ENCODE measurements around the gene ARMC8.
A peak's percentile ranks its signal among the peaks of the same experiment; 100 is the strongest.

ARMC8 gene

DNA sequence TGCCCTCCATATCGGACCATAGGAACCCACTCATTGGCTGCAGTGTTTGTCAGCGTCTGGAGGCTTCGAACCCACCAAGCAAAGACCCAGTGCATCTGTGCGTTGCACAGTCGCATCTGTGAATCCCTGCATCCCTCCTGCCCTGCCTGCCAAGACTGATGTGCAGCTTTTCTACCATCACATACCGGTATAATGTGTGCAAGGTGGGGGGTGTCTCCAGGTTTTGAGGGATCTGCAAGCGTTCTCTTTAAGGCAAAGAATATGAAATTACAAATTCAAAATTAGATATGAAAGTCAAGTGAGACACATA, 142.8 kb downstream of the ARMC8 start:
- H3K4me2 ChIP-seq (ENCODE audit: low read length), result peak overlapping the region; percentile 87
- no peak overlapping the region for H2BK12ac ChIP-seq (ENCODE audit: low read length)
- H3K79me2 ChIP-seq (ENCODE audit: control insufficient read depth, insufficient read depth, low read length, poor library complexity), result peaks cover 2% of the 10 kb centered on the region
- H3K4me3 ChIP-seq (ENCODE audit: low read depth, low read length), result peak overlapping the region; percentile 13
- no peak for DNase-seq
- no peak overlapping the region for H4K8ac ChIP-seq (ENCODE audit: low read depth, low read length)
- no peak overlapping the region for H4K91ac ChIP-seq (ENCODE audit: low read depth, low read length)
- no peak overlapping the region for H3K4ac ChIP-seq (ENCODE audit: low read depth, low read length)
- no peak overlapping the region for H3K14ac ChIP-seq (ENCODE audit: low read length)
- H2AK5ac ChIP-seq (ENCODE audit: low read length), result no peak overlapping the region
- peaks cover 5 to 7% of the 10 kb centered on the region in 2 experiments for H3K4me1 ChIP-seq (ENCODE audit: control insufficient read depth in 1 of 2, insufficient read depth in 2 of 2, low read length in 2 of 2)
- H3K23ac ChIP-seq (ENCODE audit: low read length), result no peak overlapping the region
- peaks cover 5% of the 10 kb centered on the region for H3K79me1 ChIP-seq (ENCODE audit: low read length)
- no peaks in the 10 kb centered on the region for H3K27me3 ChIP-seq (ENCODE audit: insufficient read depth, low read length)
- no CpG with 5 or more reads among the region's 7 CpGs for WGBS (ENCODE audit: extremely low coverage, insufficient coverage, insufficient read length)
- no peak overlapping the region for H2BK5ac ChIP-seq (ENCODE audit: low read depth, low read length, poor library complexity)
- no peaks in the 10 kb centered on the region for H3K9me3 ChIP-seq (ENCODE audit: insufficient read depth, low read depth, low read length)
- no peak overlapping the region for H2BK120ac ChIP-seq (ENCODE audit: insufficient read depth, low read length, poor library complexity)
- no peak overlapping the region for H4K12ac ChIP-seq (ENCODE audit: low read depth, low read length)
- H2AFZ ChIP-seq (ENCODE audit: insufficient read depth, low read length, poor library complexity), result no peak overlapping the region
- H3K36me3 ChIP-seq (ENCODE audit: control insufficient read depth in 1 of 2, insufficient read depth in 2 of 2, low read length in 2 of 2), result no peaks in the 10 kb centered on the region
- no peak overlapping the region for H3K18ac ChIP-seq (ENCODE audit: low read length)
- H3K9ac ChIP-seq (ENCODE audit: low read length), result no peak overlapping the region
- H3K27ac ChIP-seq (ENCODE audit: low read depth, low read length), result no peak overlapping the region

DNA sequence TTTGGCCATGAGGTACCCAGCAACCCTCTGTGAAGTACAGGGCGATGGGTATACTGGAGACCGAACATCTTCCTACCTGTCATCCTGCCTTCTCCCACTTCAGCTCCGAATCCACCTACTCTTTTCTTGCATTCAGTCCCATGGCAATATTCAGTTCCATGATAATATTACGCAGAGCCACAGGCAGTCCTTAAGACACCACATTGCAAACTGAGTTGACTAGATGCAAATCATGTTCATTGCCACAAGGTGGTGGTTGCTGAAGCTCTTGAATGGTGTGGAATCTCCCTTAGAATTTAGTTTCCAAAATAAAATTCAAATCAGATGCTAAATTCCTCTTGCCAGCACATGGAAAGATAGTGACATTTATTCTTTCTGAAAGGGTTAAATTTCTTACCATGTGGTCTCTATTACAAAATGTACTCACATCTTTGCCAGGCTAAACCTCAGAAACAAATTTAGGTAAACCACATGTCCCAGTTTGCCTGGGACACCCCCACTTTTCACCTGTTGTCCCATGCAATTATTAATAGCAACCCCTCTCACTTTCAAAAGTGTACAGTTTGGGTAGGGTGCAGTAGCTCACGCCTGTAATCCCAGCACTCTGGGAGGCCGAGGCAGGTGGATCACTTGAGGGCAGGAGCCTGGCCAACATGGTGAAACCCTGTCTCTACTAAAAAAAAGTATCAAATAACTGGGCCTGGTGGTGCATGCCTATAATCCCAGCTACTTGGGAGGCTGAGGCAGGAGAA, 144.2 kb downstream of the ARMC8 start:
- H2BK12ac ChIP-seq (ENCODE audit: low read length), result no peak overlapping the region
- no peaks in the 10 kb centered on the region for H3K27me3 ChIP-seq (ENCODE audit: insufficient read depth, low read length)
- DNase-seq, result peak in 1 of 2 donors; percentile 19
- H3K18ac ChIP-seq (ENCODE audit: low read length), result no peak overlapping the region
- no peaks in the 10 kb centered on the region for H3K36me3 ChIP-seq (ENCODE audit: control insufficient read depth in 1 of 2, insufficient read depth in 2 of 2, low read length in 2 of 2)
- H3K14ac ChIP-seq (ENCODE audit: low read length), result no peak overlapping the region
- H3K79me1 ChIP-seq (ENCODE audit: low read length), result peaks cover 5% of the 10 kb centered on the region
- H3K23ac ChIP-seq (ENCODE audit: low read length), result no peak overlapping the region
- no peak overlapping the region for H4K91ac ChIP-seq (ENCODE audit: low read depth, low read length)
- H2AK5ac ChIP-seq (ENCODE audit: low read length), result no peak overlapping the region
- no peak overlapping the region for H4K12ac ChIP-seq (ENCODE audit: low read depth, low read length)
- no peak overlapping the region for H3K27ac ChIP-seq (ENCODE audit: low read depth, low read length)
- H2BK5ac ChIP-seq (ENCODE audit: low read depth, low read length, poor library complexity), result no peak overlapping the region
- no peak overlapping the region for H3K4me3 ChIP-seq (ENCODE audit: low read depth, low read length)
- H3K4ac ChIP-seq (ENCODE audit: low read depth, low read length), result no peak overlapping the region
- H3K4me1 ChIP-seq (ENCODE audit: control insufficient read depth in 1 of 2, insufficient read depth in 2 of 2, low read length in 2 of 2), result peaks cover 5 to 7% of the 10 kb centered on the region in 2 experiments
- no peak overlapping the region for H2AFZ ChIP-seq (ENCODE audit: insufficient read depth, low read length, poor library complexity)
- H3K79me2 ChIP-seq (ENCODE audit: control insufficient read depth, insufficient read depth, low read length, poor library complexity), result peaks cover 2% of the 10 kb centered on the region
- H3K9ac ChIP-seq (ENCODE audit: low read length), result no peak overlapping the region
- no peaks in the 10 kb centered on the region for H3K9me3 ChIP-seq (ENCODE audit: insufficient read depth, low read depth, low read length)
- H3K4me2 ChIP-seq (ENCODE audit: low read length), result no peak overlapping the region
- H2BK120ac ChIP-seq (ENCODE audit: insufficient read depth, low read length, poor library complexity), result no peak overlapping the region
- no peak overlapping the region for H4K8ac ChIP-seq (ENCODE audit: low read depth, low read length)
- WGBS (ENCODE audit: extremely low coverage, insufficient coverage, insufficient read length), result no CpG with 5 or more reads among the region's 6 CpGs

- H3K4me1 ChIP-seq (ENCODE audit: control insufficient read depth in 1 of 2, insufficient read depth in 2 of 2, low read length in 2 of 2), result peaks cover under 1 to 3% of the 10 kb centered on the region in 2 experiments
- peaks cover 2% of the 10 kb centered on the region for H3K79me2 ChIP-seq (ENCODE audit: control insufficient read depth, insufficient read depth, low read length, poor library complexity)
- H2BK12ac ChIP-seq (ENCODE audit: low read length), result no peak overlapping the region
- H2AFZ ChIP-seq (ENCODE audit: insufficient read depth, low read length, poor library complexity), result no peak overlapping the region
- no peak overlapping the region for H2BK120ac ChIP-seq (ENCODE audit: insufficient read depth, low read length, poor library complexity)
- no peak overlapping the region for H3K4me2 ChIP-seq (ENCODE audit: low read length)
- H2BK5ac ChIP-seq (ENCODE audit: low read depth, low read length, poor library complexity), result no peak overlapping the region
- H4K91ac ChIP-seq (ENCODE audit: low read depth, low read length), result no peak overlapping the region
- H3K27ac ChIP-seq (ENCODE audit: low read depth, low read length), result no peak overlapping the region
- H3K18ac ChIP-seq (ENCODE audit: low read length), result no peak overlapping the region
- no peaks in the 10 kb centered on the region for H3K36me3 ChIP-seq (ENCODE audit: control insufficient read depth in 1 of 2, insufficient read depth in 2 of 2, low read length in 2 of 2)
- no peak overlapping the region for H4K8ac ChIP-seq (ENCODE audit: low read depth, low read length)
- H3K4ac ChIP-seq (ENCODE audit: low read depth, low read length), result no peak overlapping the region
- H3K79me1 ChIP-seq (ENCODE audit: low read length), result peaks cover 5% of the 10 kb centered on the region
- peak in 1 of 2 donors; percentile 69 for DNase-seq
- no peak overlapping the region for H3K23ac ChIP-seq (ENCODE audit: low read length)
- WGBS (ENCODE audit: extremely low coverage, insufficient coverage, insufficient read length), result no CpG with 5 or more reads among the region's 4 CpGs
- H2AK5ac ChIP-seq (ENCODE audit: low read length), result no peak overlapping the region
- no peak overlapping the region for H4K12ac ChIP-seq (ENCODE audit: low read depth, low read length)
- H3K4me3 ChIP-seq (ENCODE audit: low read depth, low read length), result no peak overlapping the region
- H3K9me3 ChIP-seq (ENCODE audit: insufficient read depth, low read depth, low read length), result no peaks in the 10 kb centered on the region
- H3K14ac ChIP-seq (ENCODE audit: low read length), result no peak overlapping the region
- no peak overlapping the region for H3K9ac ChIP-seq (ENCODE audit: low read length)
- H3K27me3 ChIP-seq (ENCODE audit: insufficient read depth, low read length), result no peaks in the 10 kb centered on the region
These were observed 145.5 kb downstream of the ARMC8 start for GRCh38 chr3:138332472-138333073.

GRCh38 chr3:138334608-138335007, 147.5 kb downstream of the ARMC8 start:
- Histone ChIP-seq H3K4me2 (ENCODE audit: low read length) (no peak overlapping the region), H2BK5ac (ENCODE audit: low read depth, low read length, poor library complexity) (no peak overlapping the region), H4K12ac (ENCODE audit: low read depth, low read length) (no peak overlapping the region), H2AFZ (ENCODE audit: insufficient read depth, low read length, poor library complexity) (no peak overlapping the region), H3K4me1 (ENCODE audit: control insufficient read depth in 1 of 2, insufficient read depth in 2 of 2, low read length in 2 of 2) (no peaks in the 10 kb centered on the region), H2AK5ac (ENCODE audit: low read length) (no peak overlapping the region), H3K79me2 (ENCODE audit: control insufficient read depth, insufficient read depth, low read length, poor library complexity) (no peaks in the 10 kb centered on the region), H3K4ac (ENCODE audit: low read depth, low read length) (no peak overlapping the region), H3K27me3 (ENCODE audit: insufficient read depth, low read length) (no peaks in the 10 kb centered on the region), H3K18ac (ENCODE audit: low read length) (no peak overlapping the region), H3K4me3 (ENCODE audit: low read depth, low read length) (no peak overlapping the region), H2BK120ac (ENCODE audit: insufficient read depth, low read length, poor library complexity) (no peak overlapping the region), H4K91ac (ENCODE audit: low read depth, low read length) (no peak overlapping the region), H3K79me1 (ENCODE audit: low read length) (peaks cover under 1% of the 10 kb centered on the region), H4K8ac (ENCODE audit: low read depth, low read length) (no peak overlapping the region), H3K14ac (ENCODE audit: low read length) (no peak overlapping the region), H2BK12ac (ENCODE audit: low read length) (no peak overlapping the region), H3K9ac (ENCODE audit: low read length) (no peak overlapping the region), H3K23ac (ENCODE audit: low read length) (no peak overlapping the region), H3K9me3 (ENCODE audit: insufficient read depth, low read depth, low read length) (no peaks in the 10 kb centered on the region), H3K27ac (ENCODE audit: low read depth, low read length) (no peak overlapping the region), H3K36me3 (ENCODE audit: control insufficient read depth in 1 of 2, insufficient read depth in 2 of 2, low read length in 2 of 2) (no peaks in the 10 kb centered on the region)
- no CpG with 5 or more reads among the region's 4 CpGs for WGBS (ENCODE audit: extremely low coverage, insufficient coverage, insufficient read length)
- DNase-seq, result no peak

Data from trophoblast cell (in vitro differentiated cells and primary cell).